Measurements from ENCODE around the gene FKBP14. TPM values are rescaled to one million over a fixed set of nuclear protein-coding genes. Genes with fewer than 3 reads are reported as not detected.

Gene FKBP14
- total RNA-seq, 4 donors from 2014 or later: 4.0 to 12.9 (median 7.9) TPM

GRCh38 chr7:30047124-30047523 is 20.6 kb upstream of the FKBP14 start:
- TF ChIP-seq CTCF (IDR thresholded peaks at IDR 0.05; ENCODE audit: low read depth): no peak

GRCh38 chr7:30046127-30046770 is 19.7 kb upstream of the FKBP14 start:
- no peak for TF ChIP-seq CTCF (IDR thresholded peaks at IDR 0.05; ENCODE audit: low read depth)

GRCh38 chr7:30041526-30042269 is 15.2 kb upstream of the FKBP14 start:
- TF ChIP-seq CTCF (IDR thresholded peaks at IDR 0.05; ENCODE audit: low read depth): no peak

- TF ChIP-seq CTCF (IDR thresholded peaks at IDR 0.05; ENCODE audit: low read depth): no peak
Measured at GRCh38 chr7:30040938-30041337, 14.4 kb upstream of the FKBP14 start.

GRCh38 chr7:30038196-30038980 is 11.9 kb upstream of the FKBP14 start:
- no peak for TF ChIP-seq CTCF (IDR thresholded peaks at IDR 0.05; ENCODE audit: low read depth)

- TF ChIP-seq CTCF (IDR thresholded peaks at IDR 0.05; ENCODE audit: low read depth): no peak
Measured at GRCh38 chr7:30036220-30036619, 9.7 kb upstream of the FKBP14 start.

- no peak for TF ChIP-seq CTCF (IDR thresholded peaks at IDR 0.05; ENCODE audit: low read depth)
Measured at GRCh38 chr7:30034501-30034900, 8.0 kb upstream of the FKBP14 start.
